Tibial nerve (tissue), 4 donors: ENCODE data around the gene DIPK2B. TPM values are rescaled to one million over a fixed set of nuclear protein-coding genes. Genes with fewer than 3 reads are reported as not detected.
A peak's percentile ranks its signal among the peaks of the same experiment; 100 is the strongest.

Source experiments
- DNase-seq, 2 donors: peaks; one replicate each; pipeline ENCODE4 v3.0.0-alpha.2; 2019; ENCODE audit warnings: low spot score in 2 of 2
- H3K27ac ChIP-seq, 4 donors: fragments of 200-600 bp; sonication (generic) in 3 of 4; one replicate each; pipeline ENCODE4 v1.5.1; 2017 to 2019; ENCODE audit warnings: mild to moderate bottlenecking in 1 of 4
- H3K27me3 ChIP-seq, 2 donors: fragments of 200-600 bp; sonication (generic) in 1 of 2; one replicate each; pipeline versions ENCODE4 v1.5.1 to v1.6.0; 2017 to 2019
- H3K36me3 ChIP-seq, 3 donors: fragments of 200-600 bp; sonication (generic); one replicate each; pipeline ENCODE4 v1.5.1; 2018 to 2019
- H3K4me1 ChIP-seq, 4 donors: fragments of 200-600 bp; sonication (generic) in 3 of 4; one replicate each; pipeline ENCODE4 v1.5.1; 2017 to 2019
- H3K4me3 ChIP-seq, 4 donors: fragments of 200-600 bp; sonication (generic) in 3 of 4; one replicate each; pipeline ENCODE4 v1.5.1; 2017 to 2019; ENCODE audit warnings: mild to moderate bottlenecking in 1 of 4, moderate library complexity in 1 of 4
- H3K9me3 ChIP-seq, 4 donors: fragments of 200-600 bp; sonication (generic) in 3 of 4; one replicate each; pipeline ENCODE4 v1.5.1; 2017 to 2019
- EP300 ChIP-seq, 2 donors: sonication (generic); formaldehyde crosslinking; IDR thresholded peaks; one replicate each; pipeline ENCODE4 v1.6.1; 2017; ENCODE audit warnings: antibody characterized with exemption in 2 of 2, mild to moderate bottlenecking in 1 of 2
- POLR2A ChIP-seq, 2 donors: fragments of 450-650 bp; IDR thresholded peaks; one replicate each; pipeline ENCODE4 v1.6.1; 2017; ENCODE audit warnings: antibody characterized with exemption in 2 of 2, mild to moderate bottlenecking in 2 of 2, moderate library complexity in 2 of 2
- WGBS, 2 donors: methylation state at CpG; one replicate each; pipeline ENCODE4 v1.1.5; 2018; 5-methylcytosine and 5-hydroxymethylcytosine counted together
- total RNA-seq, 4 donors: library from RNA; depleted of rRNA; stranded (reverse); fragments of >200 nt; gene quantifications; one replicate each; pipeline ENCODE4 v1.1.0, GENCODE V29; 2016
- TF ChIP-seq, protein P1 (sequence below), 5 experiments: fragments of 200-600 bp in 3 of 5; fragments of 450-650 bp in 2 of 5; sonication (generic) in 3 of 5; IDR thresholded peaks; one replicate each; pipeline ENCODE4 v1.5.1; 2016 to 2019; ENCODE audit warnings: antibody characterized with exemption in 5 of 5, mild to moderate bottlenecking in 3 of 5, moderate library complexity in 2 of 5

The DIPK2B gene, protein sequence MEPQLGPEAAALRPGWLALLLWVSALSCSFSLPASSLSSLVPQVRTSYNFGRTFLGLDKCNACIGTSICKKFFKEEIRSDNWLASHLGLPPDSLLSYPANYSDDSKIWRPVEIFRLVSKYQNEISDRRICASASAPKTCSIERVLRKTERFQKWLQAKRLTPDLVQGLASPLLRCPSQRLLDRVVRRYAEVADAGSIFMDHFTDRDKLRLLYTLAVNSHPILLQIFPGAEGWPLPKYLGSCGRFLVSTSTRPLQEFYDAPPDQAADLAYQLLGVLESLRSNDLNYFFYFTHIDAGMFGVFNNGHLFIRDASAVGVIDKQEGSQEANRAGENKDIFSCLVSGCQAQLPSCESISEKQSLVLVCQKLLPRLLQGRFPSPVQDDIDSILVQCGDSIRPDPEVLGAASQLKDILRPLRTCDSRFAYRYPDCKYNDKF
- 10 to 100 TPM; 12.3 to 40.2 (median 29.9) TPM for total RNA-seq

DNA sequence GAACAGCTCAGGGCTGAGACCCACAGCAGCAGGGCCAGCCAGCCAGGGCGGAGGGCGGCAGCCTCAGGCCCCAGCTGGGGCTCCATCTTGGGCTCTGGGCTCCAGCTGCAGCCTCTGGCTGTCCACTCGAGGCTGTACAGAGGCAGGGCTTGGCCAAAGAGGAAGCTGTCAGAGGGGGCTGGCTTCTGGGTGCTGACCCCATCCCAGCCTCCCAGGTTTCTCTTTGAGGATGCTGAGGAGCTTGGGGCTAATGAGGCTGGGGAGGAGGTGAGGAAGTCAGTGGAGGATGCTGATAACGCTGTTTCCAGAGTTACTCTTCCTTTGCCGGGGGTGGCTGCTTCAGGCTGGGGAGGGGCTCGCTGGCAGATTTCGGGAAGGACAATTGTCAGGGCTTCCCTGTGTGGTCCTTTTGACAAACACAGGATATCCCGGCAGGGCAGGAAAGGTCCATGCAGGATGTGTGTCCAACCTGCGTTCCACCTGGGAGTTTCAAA lies at the start of gene DIPK2B:
Gene DIPK2B (minus strand): TSS at position 136 of the 494 bp plus-strand sequence. CDS start 50 bp downstream, at position 86.
- 63 to 71% methylated on average over 7 to 9 of the region's 9 CpGs for WGBS, 2 donors
- Histone ChIP-seq H3K27ac (peak within 1 kb of the TSS in 1 of 4 donors; percentile 15), H3K36me3 (no peaks in the 10 kb centered on the region), H3K4me3 (peak within 1 kb of the TSS in 1 of 4 donors; percentile 22), H3K9me3 (peaks cover 0 to 7% (median 0%) of the 10 kb centered on the region in 4 donors), H3K4me1 (no peaks in the 10 kb centered on the region), H3K27me3 (peaks cover 0 to 21% of the 10 kb centered on the region in 2 donors)
- TF ChIP-seq, protein P1, sequence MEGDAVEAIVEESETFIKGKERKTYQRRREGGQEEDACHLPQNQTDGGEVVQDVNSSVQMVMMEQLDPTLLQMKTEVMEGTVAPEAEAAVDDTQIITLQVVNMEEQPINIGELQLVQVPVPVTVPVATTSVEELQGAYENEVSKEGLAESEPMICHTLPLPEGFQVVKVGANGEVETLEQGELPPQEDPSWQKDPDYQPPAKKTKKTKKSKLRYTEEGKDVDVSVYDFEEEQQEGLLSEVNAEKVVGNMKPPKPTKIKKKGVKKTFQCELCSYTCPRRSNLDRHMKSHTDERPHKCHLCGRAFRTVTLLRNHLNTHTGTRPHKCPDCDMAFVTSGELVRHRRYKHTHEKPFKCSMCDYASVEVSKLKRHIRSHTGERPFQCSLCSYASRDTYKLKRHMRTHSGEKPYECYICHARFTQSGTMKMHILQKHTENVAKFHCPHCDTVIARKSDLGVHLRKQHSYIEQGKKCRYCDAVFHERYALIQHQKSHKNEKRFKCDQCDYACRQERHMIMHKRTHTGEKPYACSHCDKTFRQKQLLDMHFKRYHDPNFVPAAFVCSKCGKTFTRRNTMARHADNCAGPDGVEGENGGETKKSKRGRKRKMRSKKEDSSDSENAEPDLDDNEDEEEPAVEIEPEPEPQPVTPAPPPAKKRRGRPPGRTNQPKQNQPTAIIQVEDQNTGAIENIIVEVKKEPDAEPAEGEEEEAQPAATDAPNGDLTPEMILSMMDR (IDR thresholded peaks at IDR 0.05) = no peak
- TF ChIP-seq EP300 (IDR thresholded peaks at IDR 0.05) = peak in 1 of 2 donors; percentile 18
- DNase-seq = no peak

DNA sequence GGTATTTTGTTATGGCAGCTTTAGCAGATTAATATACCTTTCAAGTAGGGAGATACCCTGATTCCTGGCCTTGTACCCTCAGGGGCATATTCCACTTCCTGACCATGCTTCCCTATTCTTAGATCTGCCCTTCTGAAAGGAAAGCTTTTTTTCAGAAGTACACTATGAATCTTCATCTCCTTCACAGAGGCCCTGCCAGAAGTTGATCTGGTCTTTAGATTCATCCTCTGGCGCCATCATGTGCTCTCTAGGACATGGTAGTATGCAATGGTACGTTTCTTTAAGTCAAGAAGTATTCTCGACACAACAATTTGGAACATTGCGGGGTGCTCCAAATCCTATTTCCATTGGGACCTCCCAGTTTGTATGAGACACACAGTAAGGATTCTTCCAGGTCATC lies 39.6 kb upstream of the DIPK2B start:
- no peak for DNase-seq
- Histone ChIP-seq H3K36me3 (no peaks in the 10 kb centered on the region), H3K4me1 (no peaks in the 10 kb centered on the region), H3K4me3 (no peak overlapping the region), H3K27ac (no peak overlapping the region), H3K9me3 (no peaks in the 10 kb centered on the region), H3K27me3 (no peaks in the 10 kb centered on the region)
- 71 to 89% methylated on average over 4 of the region's 4 CpGs for WGBS, 2 donors
- TF ChIP-seq POLR2A (IDR thresholded peaks at IDR 0.05) (no peak), EP300 (IDR thresholded peaks at IDR 0.05) (no peak)
- TF ChIP-seq, protein P1 (IDR thresholded peaks at IDR 0.05) = no peak

DNA sequence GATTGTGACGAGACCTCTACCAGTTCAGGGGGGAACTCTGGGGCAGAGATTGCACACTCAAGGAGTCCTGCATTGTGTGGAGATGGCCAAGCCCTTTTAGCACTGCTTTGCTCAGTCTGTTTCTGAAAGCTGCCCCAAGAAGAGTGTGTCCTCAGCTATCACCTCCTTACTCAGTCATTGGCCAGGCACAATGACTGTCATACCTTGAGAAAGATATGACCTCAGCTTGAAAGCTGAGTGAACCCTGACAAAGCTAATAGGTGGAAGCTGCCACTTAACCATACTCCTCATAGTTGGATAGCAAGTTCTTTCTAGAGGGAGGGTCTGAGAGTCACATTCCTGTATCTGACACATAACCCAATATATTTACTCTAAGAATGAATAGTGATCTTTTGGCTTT lies 37.8 kb upstream of the DIPK2B start:
- Histone ChIP-seq H3K36me3 (no peaks in the 10 kb centered on the region), H3K27me3 (no peaks in the 10 kb centered on the region), H3K27ac (no peak overlapping the region), H3K4me1 (no peaks in the 10 kb centered on the region), H3K9me3 (no peaks in the 10 kb centered on the region), H3K4me3 (no peak overlapping the region)
- WGBS, 2 donors = 55 to 63% methylated on average over 1 of the region's 1 CpG
- no peak for DNase-seq
- TF ChIP-seq, protein P1 (IDR thresholded peaks at IDR 0.05) = no peak

DNA sequence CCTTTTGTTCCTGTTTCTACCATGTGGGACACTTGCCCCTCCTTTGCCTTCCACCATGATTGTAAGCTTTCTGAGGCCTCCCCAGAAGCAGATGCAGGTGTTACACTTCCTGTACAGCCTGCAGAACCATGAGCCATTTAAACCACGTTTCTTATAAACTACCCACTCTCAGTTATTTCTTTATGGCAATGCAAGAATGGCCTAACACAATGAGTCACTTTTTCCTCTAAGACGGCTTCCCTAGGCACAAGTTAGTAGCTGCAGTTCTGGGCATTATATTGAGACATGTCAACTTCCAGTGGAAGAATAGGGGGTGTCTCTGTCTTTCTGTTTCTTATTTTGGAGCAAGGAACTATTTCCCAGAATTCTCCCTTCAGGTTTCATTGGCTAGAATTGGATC lies 32.9 kb upstream of the DIPK2B start:
- no peak for TF ChIP-seq EP300 (IDR thresholded peaks at IDR 0.05)
- TF ChIP-seq, protein P1 (IDR thresholded peaks at IDR 0.05) = no peak
- no peak for TF ChIP-seq POLR2A (IDR thresholded peaks at IDR 0.05)
- no peaks in the 10 kb centered on the region for H3K36me3 ChIP-seq
- H3K27ac ChIP-seq = no peak overlapping the region
- H3K4me1 ChIP-seq = no peaks in the 10 kb centered on the region
- H3K4me3 ChIP-seq = no peak overlapping the region
- 34 to 45% methylated on average over 2 of the region's 2 CpGs for WGBS, 2 donors
- no peaks in the 10 kb centered on the region for H3K27me3 ChIP-seq
- H3K9me3 ChIP-seq = no peaks in the 10 kb centered on the region
- DNase-seq = no peak

DNA sequence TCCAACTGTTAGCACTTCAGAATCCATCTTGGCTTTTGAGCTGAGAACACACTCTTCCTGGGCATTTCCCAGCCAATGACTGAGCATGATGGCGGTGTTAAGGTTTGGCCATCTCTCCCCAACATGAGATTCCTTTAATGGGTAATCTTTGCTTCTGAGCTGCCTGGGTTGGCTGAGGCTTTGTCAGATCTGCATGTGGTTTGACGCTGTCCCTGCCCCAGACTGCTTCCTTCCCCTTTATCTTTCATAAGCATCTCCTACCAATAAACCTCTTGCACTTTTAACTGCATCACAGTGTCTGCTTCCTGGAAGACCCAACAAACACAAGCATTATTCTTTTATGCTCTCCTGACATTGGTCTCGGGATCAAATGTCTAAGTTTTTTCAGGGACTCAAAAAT lies 31.5 kb upstream of the DIPK2B start:
- WGBS, 2 donors = 69 to 70% methylated on average over 3 of the region's 3 CpGs
- Histone ChIP-seq H3K27ac (no peak overlapping the region), H3K4me1 (no peaks in the 10 kb centered on the region), H3K4me3 (no peak overlapping the region), H3K9me3 (no peaks in the 10 kb centered on the region), H3K27me3 (no peaks in the 10 kb centered on the region), H3K36me3 (no peaks in the 10 kb centered on the region)
- no peak for TF ChIP-seq EP300 (IDR thresholded peaks at IDR 0.05)
- TF ChIP-seq, protein P1 (IDR thresholded peaks at IDR 0.05) = no peak
- no peak for TF ChIP-seq POLR2A (IDR thresholded peaks at IDR 0.05)
- no peak for DNase-seq
